Hindlimb muscle (tissue), 1 donor: Measurements from ENCODE around the gene DCAF15. TPM values are rescaled to one million over a fixed set of nuclear protein-coding genes. Genes with fewer than 3 reads are reported as not detected.
A peak's percentile ranks its signal among the peaks of the same experiment; 100 is the strongest.

Experiments
- DNase-seq: peaks from one replicate; pipeline ENCODE4 v3.0.0-alpha.2; 2013
- polyA plus RNA-seq: library from polyadenylated mRNA; unstranded; fragments of 120-200 nt; gene quantifications from one replicate; pipeline ENCODE4 v1.2.1, GENCODE V29; 2013; ENCODE audit not compliant: insufficient read length

DCAF15 gene
- polyA plus RNA-seq, 1 donor, result 21.5 TPM

DNA sequence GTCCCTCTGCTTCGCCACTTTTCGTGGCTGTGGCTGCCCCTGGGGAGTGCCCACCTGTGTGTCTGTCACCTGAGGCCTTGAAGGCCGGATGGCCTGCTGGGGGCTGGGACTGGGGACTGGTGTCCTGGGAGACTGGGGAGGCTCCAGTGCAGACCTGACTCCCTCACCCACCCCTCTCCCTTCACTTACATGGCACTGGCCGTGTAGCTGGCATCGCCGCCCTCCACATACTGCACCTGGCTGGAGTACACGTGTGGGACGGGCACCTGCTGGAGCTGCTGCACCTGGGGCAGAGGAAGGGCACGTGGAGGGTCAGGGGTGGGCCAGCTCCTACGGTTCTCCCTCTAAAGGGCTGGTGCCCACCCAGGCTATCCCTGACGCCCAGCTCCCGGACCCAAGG lies 25.5 kb downstream of the DCAF15 start:
- DNase-seq, result no peak

DNA sequence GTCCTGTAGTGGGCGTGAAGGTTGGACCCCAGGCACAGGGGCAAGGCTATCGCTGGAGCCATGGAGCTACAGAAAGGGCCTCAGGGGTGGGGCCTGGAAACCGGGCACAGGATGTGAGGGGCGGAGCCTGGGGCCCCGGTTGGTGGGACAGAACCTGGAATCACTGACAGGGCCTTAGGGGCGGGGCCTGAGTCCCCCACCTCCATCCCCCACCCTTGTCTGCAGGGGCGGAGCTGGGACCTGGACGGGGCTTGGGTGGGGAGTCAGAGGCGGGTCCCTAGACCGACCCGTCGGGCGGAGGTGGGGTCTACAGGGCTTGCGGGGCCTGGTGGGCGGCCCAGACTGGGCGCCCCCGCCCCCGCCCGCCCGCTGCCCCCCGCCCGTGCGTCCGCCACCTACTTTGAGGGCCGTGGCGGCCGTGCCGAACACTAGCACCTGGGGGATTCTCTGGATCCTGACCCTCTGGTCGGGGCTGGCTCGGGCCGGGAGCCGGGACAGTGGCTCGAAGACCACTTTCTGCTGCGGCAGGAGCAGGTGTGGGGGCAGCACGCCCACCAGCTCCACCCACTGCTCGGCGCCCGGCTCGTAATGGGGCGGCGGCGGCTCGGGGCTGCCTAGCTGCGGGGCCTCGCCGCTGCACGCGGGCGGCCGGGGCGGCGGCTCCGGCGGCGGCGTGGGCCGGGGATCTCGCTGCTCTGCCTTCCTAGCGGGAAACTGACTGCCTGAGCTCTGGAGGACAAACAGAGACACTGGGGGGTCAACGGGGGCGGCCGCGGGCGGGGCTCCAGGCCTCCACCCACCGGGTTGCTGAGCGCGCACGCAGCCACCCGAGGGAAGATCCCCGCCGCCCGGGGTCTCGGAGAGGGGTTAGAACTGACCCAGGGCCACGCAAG lies 26.3 kb downstream of the DCAF15 start:
- DNase-seq, result peak; percentile 87

DNA sequence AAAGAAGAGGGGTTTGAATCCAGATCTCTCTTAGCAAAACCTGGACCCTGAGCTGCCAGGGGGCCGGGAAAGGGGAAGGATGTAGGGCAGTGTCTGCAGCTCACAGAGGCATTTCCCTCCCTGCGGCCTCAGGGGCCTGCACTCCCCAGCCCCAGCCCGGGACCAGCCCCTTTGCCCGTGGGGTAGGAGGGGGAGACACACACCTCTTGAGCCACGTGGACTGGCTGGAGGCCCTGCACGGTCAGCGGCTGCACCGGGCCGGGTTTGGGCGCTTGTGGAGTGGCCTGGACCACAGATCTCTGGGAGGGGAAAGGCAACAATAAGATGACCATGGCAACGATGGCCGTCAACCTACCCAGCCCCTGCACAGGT lies 26.9 kb downstream of the DCAF15 start:
- no peak for DNase-seq

DNA sequence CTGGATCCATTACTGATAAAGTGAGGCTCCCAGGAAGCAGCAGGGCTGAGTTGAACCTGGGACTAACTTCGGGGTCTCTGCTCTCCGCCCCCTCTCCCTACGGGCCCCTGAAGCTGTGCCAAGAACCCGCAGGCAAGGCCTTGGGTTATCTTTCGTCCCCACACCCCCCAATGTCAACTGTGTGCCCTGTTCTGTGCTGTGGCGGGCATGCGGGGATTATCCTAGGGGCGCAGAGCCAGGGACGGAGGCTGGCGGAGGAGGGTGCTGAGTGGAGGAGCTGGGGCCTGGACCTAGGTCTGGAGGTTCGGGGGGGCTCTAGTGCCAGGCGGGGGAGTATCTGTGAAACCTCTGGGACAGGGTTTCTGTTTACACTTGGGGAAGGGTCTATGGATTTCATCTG lies 27.4 kb downstream of the DCAF15 start:
- DNase-seq, result no peak

DNA sequence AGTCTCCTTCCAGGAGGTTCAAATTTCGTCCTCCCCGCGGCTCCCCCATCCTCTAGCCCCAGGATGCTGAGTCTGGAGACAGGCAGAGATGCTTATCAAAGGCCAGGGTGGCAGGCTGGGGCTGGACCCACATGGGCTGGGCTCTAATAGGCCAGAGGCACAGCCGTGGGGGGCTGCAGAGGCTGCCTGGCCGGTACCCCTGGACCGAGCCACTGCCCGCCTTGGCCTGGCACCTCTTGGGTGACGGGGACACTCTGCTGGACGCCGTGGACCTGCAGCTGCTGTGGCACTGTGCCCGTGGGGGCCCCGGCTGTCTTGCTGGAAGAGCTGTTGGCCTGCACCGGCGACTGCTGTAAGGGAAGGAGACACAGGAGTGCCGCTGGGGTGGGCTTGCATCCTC lies 28.0 kb downstream of the DCAF15 start:
- no peak for DNase-seq

DNA sequence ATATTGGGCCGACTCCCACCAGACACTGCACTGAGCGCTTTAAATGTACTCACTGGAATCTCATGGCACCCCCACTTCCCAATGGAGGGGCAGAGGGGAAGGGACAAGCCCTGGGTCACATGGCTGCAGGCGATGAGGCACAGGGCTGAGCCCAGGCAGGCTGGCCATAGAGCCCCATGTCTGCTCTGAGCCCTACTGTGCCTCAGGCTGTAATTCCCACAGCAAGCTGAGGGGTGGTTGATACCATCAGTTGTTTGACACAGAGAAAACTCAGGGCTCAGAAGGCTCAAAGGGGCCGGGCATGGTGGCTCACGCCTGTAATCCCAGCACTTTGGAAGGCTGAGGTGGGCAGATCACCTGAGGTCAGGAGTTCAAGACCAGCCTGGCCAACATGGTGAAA lies 28.7 kb downstream of the DCAF15 start:
- no peak for DNase-seq

DNA sequence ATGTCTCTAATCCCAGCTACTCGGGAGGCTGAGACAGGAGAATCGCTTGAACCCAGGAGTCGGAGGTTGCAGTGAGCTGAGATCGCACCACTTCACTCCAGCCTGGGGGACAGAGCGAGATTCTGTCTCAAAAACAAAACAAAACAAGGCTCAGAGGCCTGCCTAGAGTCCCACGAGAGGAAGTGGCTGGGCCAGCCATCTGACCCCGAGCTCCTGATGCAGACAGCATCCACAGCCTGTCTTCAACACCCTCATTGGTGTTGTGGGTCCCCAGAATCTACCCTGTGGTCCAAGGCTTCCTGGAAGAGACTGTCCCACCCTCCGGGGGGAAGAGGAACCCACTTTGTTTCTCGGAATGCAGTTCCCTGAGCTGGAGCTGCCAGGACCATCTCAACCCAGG lies 29.2 kb downstream of the DCAF15 start:
- no peak for DNase-seq

DNA sequence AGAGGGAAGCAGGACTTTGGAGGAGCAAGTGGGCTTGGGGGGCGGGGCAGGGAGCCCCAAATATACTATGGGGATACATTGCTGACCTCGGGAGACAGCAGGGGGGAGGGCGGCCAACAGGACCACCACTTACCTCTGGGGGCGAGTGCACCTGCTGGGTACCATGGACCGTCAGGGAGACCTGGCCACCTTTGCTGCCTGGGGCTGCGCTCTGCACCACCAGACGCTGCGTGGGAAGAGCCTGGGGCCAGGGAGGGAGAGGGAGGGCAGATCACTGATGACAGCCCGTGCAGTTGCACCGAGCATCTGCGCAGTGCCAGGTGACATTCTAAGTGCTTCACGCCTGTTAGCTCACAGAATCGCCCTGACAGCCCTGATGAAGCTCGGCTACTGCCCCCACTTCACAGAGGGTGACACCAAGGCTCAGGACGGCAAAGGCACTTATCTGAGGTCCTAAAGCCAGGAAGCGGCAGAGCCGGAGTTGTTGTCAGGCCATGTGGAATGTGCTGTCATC lies 29.7 kb downstream of the DCAF15 start:
- DNase-seq, result no peak

DNA sequence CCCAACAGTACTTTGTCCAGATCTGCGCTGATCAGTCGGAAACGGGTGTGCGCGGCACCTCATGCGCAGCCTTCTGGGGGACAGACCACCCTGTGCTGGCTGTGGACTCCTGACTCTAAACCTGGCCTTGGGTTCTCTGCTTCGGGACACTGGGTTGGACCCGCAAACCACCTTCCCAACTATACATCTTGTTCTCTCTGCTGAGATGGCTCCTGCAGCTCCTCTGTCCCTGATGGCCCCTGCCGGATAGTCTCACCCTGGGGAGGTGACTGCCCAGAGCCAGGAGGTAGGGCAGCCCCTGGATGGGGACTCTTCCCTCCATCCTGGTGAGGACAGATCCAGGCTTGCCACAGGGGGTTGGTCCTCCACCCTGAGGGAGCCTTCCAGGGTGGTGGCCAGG lies 30.5 kb downstream of the DCAF15 start:
- no peak for DNase-seq

DNA sequence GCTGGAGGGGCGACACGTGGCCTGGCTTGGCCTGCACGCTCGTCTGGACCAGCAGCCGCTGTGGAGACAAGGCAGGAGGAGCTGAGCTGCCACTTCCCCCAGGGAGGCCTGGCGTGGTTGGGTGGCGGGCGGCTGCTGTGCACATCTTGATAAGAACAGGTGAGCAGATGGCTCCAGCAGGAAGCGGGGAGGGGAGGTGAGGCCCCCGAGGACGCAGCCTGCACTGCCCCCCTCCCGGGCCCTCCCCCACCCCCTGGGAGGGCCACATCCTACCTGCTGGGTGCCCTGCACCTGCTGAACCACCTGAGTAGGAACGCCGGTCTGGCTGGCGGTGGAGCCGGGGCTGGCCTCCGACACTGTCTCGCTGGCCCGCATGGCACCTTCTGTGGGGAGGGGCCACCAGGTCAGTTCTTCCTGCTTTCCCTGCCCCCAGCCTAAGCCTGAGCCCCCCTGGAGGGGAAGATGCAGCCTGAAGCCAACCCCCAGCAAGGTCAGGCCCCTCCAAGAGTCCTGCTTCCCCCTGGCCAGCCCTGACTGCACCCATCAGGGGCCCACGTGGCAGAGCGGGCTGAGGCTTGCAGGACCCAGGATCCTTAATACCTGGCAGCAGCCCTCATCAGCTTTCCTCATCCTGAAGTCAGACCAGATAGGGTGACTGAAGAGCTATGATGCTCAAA lies 31.0 kb downstream of the DCAF15 start:
- no peak for DNase-seq

DNA sequence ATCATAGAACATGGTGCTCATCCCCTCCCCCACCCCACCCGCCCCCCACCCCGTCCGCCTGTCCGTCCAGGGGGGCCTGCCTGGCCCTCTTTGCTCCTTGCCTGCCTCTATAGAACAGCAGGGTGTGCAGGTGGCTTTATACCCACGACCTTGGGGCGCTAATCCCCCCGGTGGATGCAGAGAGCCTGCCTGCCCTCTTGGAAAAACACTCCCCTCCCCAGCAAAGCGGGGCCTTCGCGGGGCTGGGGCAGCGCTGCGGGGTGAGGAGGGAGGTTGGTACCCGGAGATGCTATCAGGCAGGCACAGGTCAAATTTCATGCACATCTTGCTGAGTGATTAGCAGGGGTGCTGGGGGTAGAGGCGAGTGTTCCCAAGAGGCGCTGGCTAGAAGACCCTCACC lies 31.9 kb downstream of the DCAF15 start:
- DNase-seq, result no peak

DNA sequence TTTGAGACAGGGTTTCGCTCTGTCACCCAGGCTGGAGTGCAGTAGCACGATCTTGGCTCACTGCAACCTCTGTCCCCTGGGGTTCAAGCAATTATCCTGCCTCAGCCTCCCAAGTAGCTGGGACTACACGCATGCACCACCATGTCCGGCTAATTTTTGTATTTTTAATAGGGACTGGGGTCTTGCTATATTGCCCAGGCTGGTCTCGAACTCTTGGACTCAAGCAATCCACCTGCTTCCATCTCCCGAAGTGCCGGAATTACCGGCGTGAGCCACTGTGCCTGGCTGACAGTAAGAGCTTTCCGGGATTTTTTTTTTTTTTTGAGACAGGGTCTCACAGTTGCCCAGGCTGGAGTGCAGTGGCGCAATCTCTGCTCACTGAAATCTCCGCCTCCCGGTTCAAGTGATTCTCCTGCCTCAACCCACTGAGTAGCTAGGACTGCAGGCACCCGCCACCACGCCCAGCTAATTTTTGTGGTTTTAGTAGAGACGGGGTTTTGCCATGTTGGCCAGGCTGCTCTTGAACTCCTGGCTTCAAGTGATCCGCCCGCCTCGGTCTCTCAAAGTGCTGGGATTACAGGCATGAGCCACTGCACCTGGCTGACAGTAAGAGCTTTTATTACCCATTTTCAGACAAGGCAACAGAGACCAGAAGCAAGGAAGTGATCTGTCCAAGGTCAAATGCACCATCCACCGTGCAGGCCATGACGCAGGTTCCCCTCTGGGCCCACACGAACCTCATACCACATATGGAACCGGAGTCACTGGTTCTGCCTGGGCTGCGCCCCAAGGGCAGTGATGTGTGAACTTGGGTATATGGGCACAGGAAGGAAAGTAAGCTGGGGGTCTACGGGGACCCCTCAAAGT lies 32.8 kb downstream of the DCAF15 start:
- no peak for DNase-seq

DNA sequence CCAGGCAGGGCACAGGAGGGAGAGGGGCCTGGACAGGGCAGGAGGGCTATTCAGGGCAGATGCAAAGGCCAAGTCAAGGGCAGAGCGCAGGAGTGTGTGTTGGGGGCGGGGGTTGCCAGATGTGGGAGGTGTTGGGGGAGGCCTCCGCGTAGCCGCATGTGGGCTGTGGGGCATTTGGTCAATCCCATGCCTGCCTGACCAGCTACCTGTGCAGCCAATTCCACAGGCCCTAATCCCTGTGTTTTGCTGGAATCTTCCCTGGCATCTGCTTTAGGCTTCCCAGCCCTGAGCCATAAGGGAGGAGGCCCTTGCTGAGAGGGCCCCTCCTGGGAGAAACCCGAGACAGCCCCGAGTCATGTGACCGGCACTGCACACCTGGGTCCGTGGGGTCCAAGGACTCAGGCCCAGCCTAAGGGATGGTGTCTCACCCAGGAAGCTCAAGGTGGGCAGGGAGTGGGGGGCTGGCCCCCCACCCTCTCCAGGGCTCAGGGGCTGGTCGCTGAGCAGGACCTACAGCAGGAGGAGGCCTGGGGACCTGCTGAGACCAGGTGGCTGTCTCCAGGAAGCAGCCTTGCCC lies 33.5 kb downstream of the DCAF15 start:
- no peak for DNase-seq

DNA sequence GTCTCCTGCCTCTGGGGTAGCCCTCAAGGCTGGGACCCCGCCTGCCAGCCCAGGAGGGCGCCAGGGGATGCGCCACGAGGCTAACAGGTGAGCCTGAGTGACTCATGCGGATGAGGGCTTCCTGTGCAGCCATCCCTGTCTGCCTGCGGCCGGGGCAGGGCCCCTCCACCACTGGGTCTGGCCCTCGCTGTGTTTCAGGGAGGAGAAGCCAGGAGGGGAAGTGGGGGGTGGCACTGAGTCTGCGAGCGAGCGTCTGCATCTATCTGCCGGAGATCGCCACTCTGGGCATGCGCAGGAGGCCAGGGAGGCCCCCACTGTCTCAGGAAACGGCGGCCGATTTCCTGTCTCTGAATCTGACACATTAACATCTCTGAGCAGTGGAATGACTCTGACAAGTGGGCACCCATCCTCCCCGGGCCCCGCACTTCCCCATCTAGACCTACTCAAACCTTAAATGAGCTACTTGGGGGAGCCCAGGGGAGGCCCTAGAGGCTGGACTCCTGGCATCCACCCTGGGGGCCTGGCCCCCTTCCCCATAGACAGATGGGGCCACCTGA lies 34.1 kb downstream of the DCAF15 start:
- peak; percentile 87 for DNase-seq

DNA sequence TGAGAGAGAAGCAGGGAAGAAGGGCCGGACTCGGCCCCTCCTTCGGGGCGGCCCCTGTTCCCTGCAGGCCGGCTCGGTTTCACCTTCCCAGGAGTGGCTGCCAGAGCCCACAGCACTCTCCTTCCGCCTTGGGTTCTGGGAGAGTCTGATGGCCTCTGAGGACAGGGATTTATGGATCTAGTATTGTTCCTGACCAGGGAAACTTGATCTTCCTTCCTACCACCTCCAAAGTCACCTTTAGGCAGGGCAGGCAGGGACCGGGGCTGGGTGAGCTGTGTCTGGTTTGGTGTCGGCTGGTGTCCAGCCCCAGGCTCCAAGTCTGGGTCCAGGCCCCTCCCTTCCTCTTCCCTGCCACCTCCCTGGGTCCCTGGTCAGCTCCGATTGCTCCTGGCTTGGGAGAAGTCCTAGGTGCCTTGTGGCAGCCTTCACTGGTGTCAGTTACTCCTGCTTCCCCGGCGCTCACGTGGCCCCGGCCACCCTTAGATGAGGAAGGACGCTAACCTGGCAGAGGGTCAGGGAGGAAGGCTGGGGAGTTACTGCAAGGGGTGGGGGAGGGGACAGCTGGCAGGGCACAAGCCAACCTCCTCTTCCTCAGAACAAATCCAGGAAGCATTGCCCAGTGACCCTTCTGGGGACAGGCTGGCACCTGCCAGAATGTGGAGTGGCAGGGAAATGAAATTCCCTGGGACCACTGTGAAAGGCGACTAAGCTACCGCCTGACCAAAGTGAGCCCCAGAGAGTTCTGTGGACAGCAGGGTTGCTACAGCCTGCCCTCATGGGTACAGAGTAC lies 35.0 kb downstream of the DCAF15 start:
- DNase-seq, result no peak

DNA sequence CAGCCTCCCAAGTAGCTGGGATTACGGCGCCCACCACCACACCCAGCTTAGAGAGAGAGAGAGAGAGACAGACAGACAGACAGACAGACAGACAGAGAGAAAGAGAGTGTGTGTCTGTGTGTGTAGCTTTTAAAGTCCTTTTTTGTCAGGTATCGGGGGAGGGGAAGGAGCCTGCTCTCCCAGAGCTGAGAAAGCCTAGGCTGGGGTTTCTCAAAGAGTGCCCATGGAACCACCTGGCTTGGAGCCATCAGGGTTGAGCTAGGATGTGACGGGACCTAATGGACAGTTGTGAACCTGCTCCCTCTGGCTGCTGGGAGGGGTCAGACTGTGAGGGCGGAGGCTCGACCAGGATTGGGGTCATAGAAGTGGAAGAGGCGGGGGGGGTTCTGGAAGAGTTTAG lies 37.2 kb downstream of the DCAF15 start:
- no peak for DNase-seq

DNA sequence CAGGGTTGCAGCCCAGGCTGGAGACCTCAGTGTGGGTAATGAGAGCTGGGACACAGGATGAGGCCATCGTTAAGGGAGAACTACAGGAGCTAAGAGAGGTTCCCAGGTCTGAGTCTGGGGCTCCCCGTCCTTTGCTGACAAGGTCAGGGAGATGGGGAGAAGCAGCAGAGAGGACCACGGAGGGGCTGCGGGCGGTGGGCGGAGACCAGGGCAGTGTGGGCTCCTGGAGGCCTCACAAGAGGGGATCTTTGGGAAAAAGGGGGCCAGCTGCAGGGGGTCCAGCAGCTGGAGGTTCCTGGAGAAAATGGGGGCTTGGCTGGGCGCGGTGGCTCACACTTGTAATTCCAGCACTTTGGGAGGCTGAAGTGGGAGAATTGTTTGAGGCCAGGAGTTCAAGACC lies 37.8 kb downstream of the DCAF15 start:
- no peak for DNase-seq

DNA sequence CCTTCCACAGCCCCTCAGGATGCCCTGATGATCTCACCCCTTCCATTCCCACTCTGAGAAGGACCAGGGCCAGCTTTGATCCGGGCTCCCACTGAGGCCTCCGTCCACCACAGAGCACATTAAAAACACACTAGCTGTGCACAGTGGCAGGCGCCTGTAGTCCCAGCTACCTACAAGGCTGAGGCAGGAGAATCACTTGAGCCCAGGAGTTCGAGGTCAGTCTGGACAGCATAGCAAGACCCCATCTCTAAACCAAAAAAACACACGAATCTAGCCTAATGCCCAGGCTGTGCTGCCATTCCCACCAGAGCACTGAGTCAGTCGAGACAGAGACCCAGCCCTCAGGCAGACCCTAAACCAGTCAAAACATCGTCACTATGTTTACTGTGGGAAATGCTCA lies 39.7 kb downstream of the DCAF15 start:
- no peak for DNase-seq

DNA sequence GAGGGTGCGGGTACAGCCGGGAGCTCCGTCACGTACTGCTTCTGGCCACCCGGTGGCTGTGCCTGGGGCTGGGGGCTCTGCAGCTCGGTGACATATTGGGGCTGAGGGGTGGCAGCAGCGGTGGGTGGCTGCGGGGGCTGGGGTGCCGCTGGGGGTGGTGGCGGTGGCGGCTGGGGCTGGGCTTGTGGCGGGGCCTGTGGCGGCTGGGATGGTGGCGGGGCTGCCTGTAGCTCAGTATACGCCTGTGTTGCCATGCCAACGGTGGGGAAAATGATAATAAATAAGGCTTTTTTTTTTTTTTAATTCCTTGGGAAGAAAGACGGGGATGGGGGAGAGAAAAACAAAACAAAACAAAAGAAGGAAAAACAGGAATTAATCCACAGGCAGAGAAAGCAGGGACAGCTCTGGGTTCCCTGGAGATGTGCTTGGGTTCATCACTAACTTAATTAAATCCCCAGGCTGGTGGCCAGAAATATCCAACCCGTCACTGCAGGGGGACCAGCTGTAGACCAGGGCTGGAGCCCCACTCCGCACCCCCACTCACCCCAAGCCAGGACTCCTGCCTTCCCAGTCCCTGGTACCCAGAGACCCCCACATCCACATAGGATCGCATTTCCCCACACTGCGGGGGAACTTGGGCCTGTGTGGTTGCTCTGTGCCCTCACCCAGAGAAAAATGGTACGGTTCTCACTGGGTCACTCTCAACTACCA lies 41.4 kb downstream of the DCAF15 start:
- DNase-seq, result no peak

DNA sequence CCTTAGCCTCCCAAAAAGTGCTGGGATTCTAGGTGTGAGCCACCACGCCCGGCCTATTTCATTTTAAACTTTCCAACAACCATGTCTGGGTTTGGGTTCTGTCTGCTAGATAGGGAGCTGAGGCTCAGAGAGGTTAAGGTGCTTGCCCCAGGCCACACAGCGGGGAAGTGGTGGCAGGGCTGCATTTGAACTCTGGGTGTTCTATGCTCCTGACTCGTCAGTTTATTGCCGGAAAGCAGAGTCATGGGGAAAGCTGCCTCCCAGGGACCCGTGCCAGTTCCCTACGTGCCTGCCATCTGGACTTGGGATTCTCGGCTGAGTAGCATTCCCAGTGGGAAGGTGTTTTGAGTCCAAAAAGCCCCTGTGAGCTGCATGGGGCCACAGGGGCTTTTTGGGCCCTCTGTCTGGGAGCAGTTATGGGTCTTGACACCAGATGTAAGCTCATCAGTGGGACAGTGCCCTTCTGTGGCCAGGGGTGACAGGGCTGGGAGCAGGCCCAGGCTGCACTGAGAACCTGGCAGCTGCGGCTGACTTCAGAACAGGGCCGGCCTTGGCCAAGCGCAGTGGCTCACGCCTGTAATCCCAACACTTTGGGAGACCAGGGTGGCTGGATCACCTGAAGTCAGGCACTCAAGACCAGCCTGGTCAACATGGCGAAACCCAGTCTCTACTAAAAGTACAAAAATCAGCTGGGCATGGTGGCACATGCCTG lies 42.9 kb downstream of the DCAF15 start:
- no peak for DNase-seq
